ENCODE measurements around the gene IFNA10.
"Not testable (repeated sequence)": the region's sequence is repeated elsewhere in the genome, so short reads cannot be mapped to it uniquely, and the experiment has no call there.

Gene IFNA10

GRCh38 chr9:21207043-21207442 lies at the start of gene IFNA10:
TSS of gene IFNA10 (minus strand) at chr9:21207143. CDS start at chr9:21207097, 46 bp downstream.
- DNase-seq, result not testable (repeated sequence)

DNA sequence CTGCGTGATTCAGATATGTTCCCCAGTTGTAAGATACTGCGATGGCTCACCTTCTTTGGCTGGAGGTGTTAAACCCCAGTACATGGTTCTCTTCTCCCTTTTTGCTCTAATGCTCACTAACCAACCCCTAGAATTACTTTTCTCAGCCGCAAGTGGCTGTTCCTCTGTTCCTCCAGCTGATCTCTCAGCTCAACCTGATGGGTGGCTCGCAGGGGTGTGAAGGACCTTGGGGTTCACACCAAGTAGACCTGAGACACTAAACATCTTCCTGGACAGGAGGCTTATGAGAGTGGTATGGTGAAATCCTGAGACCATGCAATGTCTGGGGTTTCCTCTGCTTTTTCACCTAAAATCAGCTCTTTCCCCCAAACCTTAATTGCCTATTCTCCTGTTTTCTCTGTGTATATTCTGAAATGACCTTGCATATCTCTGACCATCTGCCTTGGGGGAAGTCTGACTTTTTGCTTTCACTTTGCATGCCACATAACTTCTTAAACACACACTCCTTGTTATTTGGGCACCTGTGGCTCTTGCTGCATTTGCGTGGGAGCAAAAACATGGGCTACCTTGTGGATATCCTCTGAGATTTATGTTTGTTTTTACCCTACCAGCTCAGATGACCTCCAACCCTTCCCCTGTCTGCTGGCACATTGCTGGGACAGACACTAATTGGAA lies 48.7 kb upstream of the IFNA10 start:
- DNase-seq, result no peak

- no peak for DNase-seq
Measured at GRCh38 chr9:21252721-21253547, 46.0 kb upstream of the IFNA10 start.

DNA sequence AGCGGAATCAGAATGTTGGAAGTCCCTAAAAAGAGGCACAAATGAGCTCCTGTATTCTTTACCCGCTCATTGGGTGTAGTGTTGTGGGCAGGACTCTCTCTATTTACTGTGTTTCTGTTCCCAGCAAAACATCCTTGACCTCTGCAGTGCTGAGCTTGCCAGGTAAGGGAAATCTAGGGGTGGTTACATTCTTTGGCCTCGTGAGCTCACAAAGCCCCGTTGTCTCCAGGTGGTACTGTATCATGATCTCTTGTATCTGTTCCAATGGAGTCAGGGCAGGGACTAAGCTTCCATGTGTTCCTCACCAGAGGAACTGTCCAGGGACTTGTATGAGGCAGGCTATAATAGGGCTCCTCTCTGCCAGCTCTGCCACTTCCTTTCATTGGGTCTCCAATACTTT lies 44.7 kb upstream of the IFNA10 start:
- DNase-seq, result no peak

- DNase-seq, result no peak
Measured at GRCh38 chr9:21251190-21251589, 44.2 kb upstream of the IFNA10 start.

- no peak for DNase-seq
Measured at GRCh38 chr9:21244836-21245235, 37.9 kb upstream of the IFNA10 start.

DNA sequence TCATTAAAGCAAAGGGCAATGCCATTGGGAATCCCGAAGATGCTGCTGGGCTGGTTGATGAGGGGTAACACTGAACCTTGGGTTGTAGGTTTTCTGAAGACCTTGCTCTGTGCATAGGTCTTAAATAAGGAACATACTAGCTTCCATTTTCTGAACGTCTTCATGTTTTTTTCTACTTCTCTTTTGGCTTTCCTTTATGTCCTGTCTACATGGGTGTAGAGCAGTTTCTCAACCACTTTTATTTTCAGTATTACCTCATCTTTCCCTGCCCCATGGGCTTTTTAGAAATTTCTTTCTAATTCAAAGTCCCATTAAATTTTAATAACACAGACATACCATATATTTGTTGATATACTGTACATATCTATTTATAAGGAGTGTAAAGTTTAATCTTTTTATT lies 33.0 kb upstream of the IFNA10 start, which contains the start of gene IFNA14:
TSS of gene IFNA14 (minus strand) at position 95 of the 400 bp plus-strand sequence. CDS start at position 25, 70 bp downstream.
- no peak for DNase-seq

- not testable (repeated sequence) for DNase-seq
Measured at GRCh38 chr9:21236360-21236714, 29.4 kb upstream of the IFNA10 start.

DNA sequence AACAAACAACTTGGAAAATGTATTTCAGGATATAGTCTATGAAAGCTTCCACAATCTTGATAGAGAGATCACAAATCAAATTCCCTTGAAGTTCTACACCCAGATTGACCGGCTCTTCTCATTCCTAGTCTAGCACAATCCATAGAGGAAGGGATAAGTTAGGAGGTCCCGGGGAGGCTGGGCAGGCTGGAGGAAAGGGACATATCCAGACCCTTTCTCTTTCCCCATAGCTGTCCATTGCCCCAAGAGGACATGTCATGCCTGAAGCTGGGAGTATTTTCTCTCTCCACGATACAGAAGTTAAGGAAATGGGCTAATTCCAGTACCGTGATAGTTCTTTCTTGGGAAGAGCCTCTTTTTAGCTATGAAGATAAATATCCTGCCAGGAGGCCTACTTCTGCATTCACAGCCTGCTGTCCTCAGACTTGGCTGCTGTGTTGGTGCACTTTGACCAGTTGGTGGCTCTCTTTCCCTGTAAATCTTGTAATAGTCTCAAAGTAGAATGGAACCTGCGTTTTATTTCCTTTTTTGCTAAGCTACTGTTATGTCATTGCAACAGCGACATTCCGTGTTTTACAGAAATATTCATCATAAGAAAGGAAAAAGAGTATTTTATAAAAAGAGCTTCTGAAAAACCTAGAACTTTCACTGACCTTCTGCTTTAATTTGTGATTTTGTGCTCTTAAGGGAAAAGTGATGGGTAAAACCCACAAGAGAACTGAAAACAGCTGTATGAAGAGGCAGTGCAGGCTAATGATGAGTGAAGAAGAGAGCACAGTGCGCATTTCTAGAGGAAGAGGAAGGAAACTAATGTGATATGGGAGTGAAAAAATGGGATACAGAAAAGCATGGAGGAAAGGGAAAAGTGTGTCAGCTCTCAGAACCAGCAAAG lies 28.8 kb upstream of the IFNA10 start:
- not testable (repeated sequence) for DNase-seq

DNA sequence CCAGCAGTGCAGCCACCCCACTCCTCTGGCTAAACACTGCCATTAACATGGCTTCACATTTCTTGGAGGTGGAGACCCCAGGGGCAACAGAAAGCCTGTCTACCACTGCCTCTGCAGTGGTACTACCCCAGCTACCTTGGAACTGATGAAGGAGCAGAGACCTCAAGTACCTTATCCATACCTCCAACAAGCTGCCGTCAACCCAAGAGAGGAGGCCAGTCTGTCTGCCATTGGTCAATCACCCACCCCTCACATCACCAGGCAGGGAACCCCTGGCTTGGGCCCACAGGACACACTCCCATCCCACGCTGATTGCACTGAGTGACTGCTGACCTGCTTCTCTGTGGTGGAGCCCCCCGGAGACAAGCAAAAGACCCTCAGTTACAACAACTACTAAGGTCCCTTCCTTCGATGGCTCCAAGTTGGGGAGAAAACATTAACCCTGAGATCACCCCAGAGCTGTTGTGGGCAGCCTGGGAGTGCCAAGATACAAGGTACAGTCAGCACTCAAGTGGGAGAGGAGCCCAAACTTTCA lies 27.3 kb upstream of the IFNA10 start:
- no peak for DNase-seq

DNA sequence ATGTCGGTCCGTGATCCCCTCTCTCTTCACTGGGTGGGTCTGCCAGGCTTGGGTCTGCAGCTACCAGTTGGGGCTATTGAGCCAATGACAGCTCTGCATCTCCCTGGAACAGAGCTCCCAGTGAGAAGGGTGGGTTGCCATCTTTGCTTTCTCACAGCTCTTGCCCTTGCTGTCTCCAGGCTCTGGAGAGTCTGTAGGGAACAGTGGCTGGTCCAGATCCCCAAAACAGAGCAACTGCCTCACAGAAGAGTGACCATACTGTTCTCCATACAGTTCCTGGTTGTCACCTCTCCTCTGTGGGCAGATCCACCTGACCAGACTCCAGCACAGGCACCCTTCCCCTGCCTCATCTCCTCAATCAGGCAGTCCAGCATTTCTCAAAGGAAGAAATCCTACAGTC lies 26.3 kb upstream of the IFNA10 start:
- DNase-seq, result no peak

GRCh38 chr9:21228122-21228521 lies 21.2 kb upstream of the IFNA10 start, which contains the start of gene IFNA17:
TSS of gene IFNA17 (minus strand) at chr9:21228222. CDS start at chr9:21228173, 49 bp downstream.
- DNase-seq, result no peak

GRCh38 chr9:21217211-21217610 lies 10.3 kb upstream of the IFNA10 start, which contains the start of gene IFNA16:
TSS of gene IFNA16 (minus strand) at chr9:21217311. CDS start at chr9:21217305, 6 bp downstream.
- not testable (repeated sequence) for DNase-seq

GRCh38 chr9:21213411-21214326 lies 6.7 kb upstream of the IFNA10 start:
- DNase-seq, result not testable (repeated sequence)

DNA sequence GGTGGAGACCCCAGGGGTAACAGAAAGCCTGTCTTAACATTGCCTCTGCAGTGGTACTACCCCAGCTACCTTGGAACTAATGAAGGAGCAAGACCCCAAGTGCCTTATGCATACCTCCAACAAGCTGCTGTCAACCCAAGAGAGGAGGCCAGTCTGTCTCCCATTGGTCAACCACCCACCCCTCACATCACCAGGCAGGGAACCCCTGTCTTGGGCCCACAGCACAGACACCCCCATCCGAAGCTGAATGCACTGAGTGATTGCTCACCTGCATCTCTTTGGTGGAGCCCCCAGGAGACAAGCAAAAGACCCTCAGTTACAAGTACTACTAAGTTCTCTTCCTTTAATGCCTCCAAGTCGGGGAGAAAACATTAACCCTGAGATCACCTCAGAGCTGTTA lies 5.2 kb upstream of the IFNA10 start:
- not testable (repeated sequence) for DNase-seq

DNA sequence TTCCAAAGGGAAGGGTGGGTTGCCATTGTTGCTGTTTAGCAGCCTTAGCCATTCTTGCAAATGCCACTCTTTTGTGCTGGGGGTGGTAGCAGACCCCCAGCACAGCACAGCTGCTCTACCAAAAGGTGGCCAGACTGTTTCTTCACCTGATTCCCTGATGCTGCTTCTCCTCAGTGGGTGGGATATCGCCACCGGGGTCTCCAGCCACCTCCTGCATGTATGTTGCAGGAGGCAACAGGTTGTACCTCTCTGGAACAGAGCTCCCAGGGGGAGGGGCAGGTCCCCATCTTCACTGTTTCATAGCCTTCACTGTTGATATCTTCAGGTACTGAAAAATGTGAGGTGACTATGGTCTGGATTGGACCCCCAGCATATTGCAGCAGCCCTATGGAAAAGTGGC lies 3.8 kb upstream of the IFNA10 start:
- DNase-seq, result not testable (repeated sequence)

- no peak for DNase-seq
Measured at GRCh38 chr9:21210311-21210710, 3.4 kb upstream of the IFNA10 start.

DNA sequence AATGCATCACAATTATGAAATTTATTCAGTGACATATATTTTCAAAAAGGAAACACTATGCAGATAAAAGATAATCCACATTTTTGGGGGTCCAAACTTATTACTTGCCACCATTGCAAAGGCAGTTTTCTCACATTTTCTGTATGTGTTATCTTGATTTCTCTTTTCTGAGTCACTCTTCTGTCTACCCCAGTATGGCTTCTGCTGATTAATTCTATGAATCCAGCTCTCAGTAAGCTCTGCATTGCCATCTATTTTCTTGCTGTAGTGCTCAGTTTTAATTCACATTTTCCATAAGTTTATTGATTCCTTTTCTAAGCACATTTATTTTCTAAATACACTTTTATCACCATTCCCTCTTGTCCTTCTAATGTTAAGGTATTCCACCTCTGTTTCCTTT lies 1.7 kb downstream of the IFNA10 start:
- no peak for DNase-seq

- not testable (repeated sequence) for DNase-seq
Measured at GRCh38 chr9:21202105-21202504, 4.8 kb downstream of the IFNA10 start, which contains the start of gene IFNA7. TSS of gene IFNA7 (minus strand) at chr9:21202205. CDS start at chr9:21202165, 40 bp downstream.

DNA sequence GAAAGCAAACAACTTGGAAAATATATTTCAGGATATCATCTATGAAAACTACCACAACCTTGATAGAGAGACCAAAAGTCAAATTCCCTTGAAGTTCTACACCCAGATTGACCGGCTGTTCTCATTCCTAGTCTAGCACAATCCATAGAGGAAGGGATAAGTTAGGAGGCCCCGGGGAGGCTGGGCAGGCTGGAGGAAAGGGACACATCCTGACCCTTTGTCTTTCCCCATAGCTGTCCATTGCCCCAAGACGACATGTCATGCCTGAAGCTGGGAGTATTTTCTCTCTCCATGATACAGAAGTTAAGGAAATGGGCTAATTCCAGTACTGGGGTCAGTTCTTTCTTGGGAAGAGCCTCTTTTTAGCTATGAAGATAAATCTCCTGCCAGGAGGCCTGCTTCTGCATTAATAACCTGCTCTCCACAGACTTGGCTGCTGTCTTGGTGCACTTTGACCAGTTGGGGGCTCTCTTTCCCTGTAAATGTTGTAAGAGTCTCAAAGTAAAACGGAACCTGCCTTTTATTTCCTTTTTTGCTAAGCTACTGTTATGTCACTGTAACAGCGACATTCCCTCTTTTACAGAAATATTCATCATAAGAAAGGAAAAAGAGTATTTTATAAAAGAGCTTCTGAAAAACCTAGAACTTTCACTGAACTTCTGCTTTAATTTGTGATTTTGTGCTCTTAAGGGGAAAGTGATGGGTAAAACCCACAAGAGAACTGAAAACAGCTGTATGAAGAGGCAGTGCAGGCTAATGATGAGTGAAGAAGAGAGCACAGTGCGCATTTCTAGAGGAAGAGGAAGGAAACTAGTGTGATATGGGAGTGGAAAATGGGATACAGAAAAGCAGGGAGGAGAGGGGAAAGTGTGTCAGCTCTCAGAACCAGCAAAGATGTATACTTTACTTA lies 11.8 kb downstream of the IFNA10 start:
- DNase-seq, result not testable (repeated sequence)

Measured in right forelimb (tissue), 1 donor.